ENCODE measurements around the gene NCAM1.

NCAM1 gene

DNA sequence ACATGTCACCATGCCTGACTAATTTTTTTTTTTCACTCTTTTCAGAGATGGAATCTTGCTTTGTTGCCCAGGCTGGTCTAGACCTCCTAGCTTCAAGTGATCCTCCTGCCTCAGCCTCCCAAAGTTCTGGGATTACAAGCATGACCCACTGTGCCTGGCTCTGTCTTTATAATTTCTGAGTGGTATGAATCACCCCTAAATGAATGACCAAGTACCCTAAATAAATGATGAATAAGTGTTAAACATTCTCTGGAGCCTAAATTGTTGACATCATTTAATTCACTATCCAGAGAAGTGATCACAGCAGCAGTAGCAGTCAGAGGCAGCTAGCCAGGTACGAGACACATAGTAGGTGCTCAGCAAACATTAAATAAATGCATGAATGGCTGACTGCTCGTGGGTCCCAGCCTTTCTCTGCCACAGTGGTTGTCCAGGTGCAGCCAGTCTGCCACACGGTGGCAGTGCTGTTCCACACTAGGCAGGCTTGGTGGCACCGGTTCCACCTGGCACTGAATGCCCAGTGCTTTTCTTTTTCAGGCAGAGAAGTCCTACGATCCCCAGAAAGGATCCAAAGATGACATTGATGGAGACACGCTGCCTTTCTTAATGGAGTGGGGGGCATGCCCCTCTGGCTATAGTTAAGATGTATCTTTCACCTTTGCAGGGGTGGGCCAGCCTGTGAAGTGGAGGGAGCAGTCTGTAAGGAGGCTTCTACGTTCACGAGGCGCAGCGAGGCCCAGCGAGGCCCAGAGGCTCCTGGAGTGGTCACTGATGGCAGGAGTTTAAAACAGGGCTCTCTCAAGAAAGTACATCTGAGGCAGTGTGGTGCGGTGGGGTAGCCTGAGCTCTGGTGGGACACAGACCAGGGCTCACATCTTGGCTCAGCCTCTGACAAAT lies 344.5 kb downstream of the NCAM1 start:
- DNase-seq: peak in 48 of 51 donors; percentile 10 to 87 (median 62)

DNA sequence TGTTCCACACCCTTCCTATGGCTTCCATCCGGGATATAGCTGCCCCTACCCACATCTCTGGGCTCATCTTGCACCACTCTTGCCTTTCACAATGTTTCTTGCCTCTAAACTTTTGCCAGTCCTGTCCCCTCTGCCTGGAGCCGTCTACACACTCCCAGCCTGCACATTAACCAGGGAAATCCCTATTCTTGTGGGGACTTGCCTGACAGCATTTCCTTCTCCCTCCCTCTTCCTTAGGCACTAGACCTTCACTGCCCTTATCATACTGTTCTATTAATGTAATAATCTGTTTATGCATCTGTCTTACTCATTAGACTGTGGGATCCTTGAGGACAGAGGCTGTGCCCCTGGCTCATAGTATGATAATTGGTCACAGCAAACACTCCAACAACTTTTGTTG lies 347.4 kb downstream of the NCAM1 start:
- DNase-seq: no peak

DNA sequence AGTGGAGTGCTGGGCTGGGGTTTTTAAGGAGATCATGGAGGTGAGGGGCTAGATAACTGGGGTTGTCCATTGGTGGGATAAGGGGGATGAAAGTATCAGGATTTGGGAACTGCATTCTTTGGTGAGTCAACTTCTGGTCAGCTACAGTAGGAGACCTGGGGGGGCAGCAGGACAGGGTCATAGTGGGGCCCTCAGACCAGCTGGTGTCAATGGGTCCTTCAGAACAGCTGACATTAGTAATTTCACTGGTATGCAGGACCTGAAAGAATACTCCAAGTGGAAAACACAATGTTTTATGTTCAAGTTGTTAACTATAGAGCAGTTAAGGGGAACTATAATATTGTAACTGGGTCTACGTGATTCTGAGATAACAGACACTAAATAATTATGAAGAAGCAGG lies 350.3 kb downstream of the NCAM1 start:
- no peak for DNase-seq

GRCh38 chr11:113313601-113314000 lies 352.4 kb downstream of the NCAM1 start:
- no peak for DNase-seq

GRCh38 chr11:113314065-113314388 lies 352.8 kb downstream of the NCAM1 start:
- no peak for DNase-seq

GRCh38 chr11:113314389-113315301 lies 353.4 kb downstream of the NCAM1 start, which contains the start of gene TTC12:
Gene TTC12, plus strand, starts transcription at chr11:113314583. Its CDS starts 1,675 bp downstream, at chr11:113316258.
- peak; percentile 44 to 99 (median 90) for DNase-seq

DNA sequence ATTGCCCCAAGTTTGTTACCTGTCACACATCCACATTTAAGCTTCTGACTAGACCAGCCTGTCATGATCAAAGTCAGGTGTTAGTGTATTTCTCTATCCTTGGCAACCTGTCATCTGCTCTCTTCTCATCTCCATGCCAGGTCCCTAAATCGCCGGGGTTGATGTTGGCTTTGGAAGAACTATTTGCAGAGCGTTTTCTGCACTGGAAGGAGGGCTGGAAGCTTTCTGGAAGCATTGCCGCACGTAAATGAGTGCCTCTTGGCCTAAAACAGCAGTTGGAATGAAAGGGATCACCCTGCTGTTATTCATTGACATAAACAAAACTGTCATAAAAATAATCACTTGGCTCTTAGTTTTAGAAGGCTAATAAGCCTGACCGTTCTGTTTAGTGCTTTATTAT lies 354.6 kb downstream of the NCAM1 start:
- DNase-seq: no peak

DNA sequence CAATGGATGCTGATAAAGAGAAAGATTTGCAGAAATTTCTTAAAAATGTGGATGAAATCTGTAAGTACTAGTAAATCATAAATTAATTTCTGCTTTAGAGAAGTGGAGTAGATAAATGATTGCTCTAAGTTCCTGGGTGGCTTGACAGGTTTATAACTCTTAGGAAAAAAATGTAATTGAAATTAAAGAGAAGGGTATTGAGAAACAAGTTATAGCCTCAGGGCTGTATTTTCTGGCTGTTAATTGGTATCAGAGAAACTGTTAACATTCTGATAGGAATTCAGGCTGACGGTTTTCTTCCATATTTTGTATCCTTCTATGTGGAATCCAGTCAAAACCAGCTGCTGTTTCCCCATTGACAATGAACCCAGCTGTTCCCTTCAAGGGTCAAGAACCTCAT lies 355.0 kb downstream of the NCAM1 start:
- DNase-seq: no peak

DNA sequence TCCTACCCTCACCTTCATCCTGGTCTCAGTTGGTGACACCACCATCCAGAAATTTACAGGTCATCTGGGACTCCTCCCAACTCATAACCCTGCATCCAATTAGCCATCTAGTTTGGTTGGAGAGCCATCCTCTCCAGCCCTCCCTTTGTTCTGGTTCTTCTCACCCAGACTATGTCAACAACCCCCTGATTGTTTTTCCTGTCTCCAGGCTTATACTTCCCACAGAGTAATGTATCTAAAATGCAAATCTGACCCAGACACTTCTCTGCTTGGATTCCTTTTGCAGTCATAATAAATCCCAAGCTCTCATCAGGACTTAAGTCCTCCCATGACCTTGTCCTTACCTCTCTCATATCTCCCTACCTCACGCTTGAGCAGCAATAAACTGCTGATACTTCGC lies 356.1 kb downstream of the NCAM1 start:
- no peak for DNase-seq

DNA sequence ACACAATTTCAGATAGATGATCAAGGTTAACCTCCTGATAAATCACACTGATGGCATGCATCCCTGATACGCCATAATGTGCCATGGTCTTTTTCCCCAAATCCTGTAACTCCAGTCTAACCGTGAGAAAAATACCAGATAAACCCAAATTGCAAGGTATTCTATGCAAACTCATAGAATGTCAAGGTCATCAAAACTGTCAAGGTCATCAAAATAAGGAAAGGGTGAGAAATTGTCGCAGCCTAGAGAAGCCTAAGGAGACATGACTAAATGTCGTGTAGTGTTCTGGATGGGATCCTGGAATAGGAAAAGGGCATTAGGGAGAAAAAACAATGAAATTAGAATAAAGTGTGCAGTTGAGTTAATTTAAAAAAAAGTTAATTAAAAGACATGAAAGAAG lies 357.9 kb downstream of the NCAM1 start:
- no peak for DNase-seq

DNA sequence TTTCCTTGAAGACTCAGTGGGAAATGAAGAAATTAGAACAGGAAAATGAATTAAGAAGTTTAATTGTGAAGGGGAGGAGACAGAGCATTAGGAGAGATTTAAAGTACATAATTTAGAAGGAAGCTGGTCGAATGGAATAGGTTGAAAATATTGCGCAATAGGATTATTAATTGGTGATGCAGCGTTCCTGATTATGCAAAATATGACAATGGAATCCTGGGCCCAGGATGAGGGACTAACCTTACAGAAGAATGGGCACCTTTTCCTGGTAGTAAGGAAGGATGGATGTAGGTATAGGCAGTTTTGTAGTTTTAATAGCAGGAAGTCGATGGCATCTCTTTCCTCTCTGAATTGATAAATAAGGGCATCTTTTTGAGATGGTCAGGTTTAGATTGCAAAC lies 360.9 kb downstream of the NCAM1 start:
- no peak for DNase-seq

GRCh38 chr11:113324250-113324649 lies 363.0 kb downstream of the NCAM1 start:
- no peak for DNase-seq

All from hypothalamus (tissue), 51 donors.